Cardiac muscle cell (in vitro differentiated cells and primary cell): ENCODE measurements around the gene INTS12. TPM values are rescaled to one million over a fixed set of nuclear protein-coding genes. Genes with fewer than 3 reads are reported as not detected.
A peak's percentile ranks its signal among the peaks of the same experiment; 100 is the strongest.

Source experiments
- DNase-seq, 2 donors: peaks; one replicate each; pipeline versions ENCODE4 v3.0.0 to v3.0.0-alpha.2; 2010 to 2017; ENCODE audit warnings: low read depth in 1 of 2, low spot score in 1 of 2
- H3K27ac ChIP-seq: fragments of 200-600 bp; sonication (generic); 2 replicates; pipeline ENCODE4 v1.5.1; 2016
- H3K27me3 ChIP-seq: fragments of 200-600 bp; sonication (generic); 2 replicates; pipeline ENCODE4 v1.6.0; 2016; ENCODE audit warnings: control low read depth
- H3K36me3 ChIP-seq: fragments of 200-600 bp; sonication (generic); 2 replicates; pipeline ENCODE4 v1.5.1; 2016; ENCODE audit warnings: control low read depth
- H3K4me1 ChIP-seq: fragments of 200-600 bp; sonication (generic); 2 replicates; pipeline ENCODE4 v1.8.1; 2017; ENCODE audit warnings: low read depth, mild to moderate bottlenecking, mixed run types
- H3K4me3 ChIP-seq: fragments of 200-600 bp; sonication (generic); 2 replicates; pipeline ENCODE4 v1.5.1; 2016; ENCODE audit warnings: mild to moderate bottlenecking
- H3K9me3 ChIP-seq: fragments of 200-600 bp; sonication (generic); 2 replicates; pipeline ENCODE4 v1.5.1; 2017; ENCODE audit warnings: low read depth, mild to moderate bottlenecking, control low read depth
- polyA plus RNA-seq: library from polyadenylated mRNA; unstranded; fragments of >200 nt; fragmentation: Nextera tagmentation; extraction: Ambion mirVana; gene quantifications from 2 replicates; pipeline ENCODE4 v1.2.1, GENCODE V29; 2016
- total RNA-seq: library from RNA; depleted of rRNA; stranded (reverse); fragments of >200 nt; gene quantifications from 2 replicates; pipeline ENCODE4 v1.2.3, GENCODE V29; 2016
- TF ChIP-seq, protein P1 (sequence below): IDR thresholded peaks from 2 replicates; pipeline ENCODE4 v1.5.1; 2012; ENCODE audit warnings: low read depth, mild to moderate bottlenecking, low read length

Gene INTS12, protein sequence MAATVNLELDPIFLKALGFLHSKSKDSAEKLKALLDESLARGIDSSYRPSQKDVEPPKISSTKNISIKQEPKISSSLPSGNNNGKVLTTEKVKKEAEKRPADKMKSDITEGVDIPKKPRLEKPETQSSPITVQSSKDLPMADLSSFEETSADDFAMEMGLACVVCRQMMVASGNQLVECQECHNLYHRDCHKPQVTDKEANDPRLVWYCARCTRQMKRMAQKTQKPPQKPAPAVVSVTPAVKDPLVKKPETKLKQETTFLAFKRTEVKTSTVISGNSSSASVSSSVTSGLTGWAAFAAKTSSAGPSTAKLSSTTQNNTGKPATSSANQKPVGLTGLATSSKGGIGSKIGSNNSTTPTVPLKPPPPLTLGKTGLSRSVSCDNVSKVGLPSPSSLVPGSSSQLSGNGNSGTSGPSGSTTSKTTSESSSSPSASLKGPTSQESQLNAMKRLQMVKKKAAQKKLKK
- total RNA-seq = 17.6 and 21.8 TPM in 2 replicates
- polyA plus RNA-seq = 32.2 and 34.8 TPM in 2 replicates

DNA sequence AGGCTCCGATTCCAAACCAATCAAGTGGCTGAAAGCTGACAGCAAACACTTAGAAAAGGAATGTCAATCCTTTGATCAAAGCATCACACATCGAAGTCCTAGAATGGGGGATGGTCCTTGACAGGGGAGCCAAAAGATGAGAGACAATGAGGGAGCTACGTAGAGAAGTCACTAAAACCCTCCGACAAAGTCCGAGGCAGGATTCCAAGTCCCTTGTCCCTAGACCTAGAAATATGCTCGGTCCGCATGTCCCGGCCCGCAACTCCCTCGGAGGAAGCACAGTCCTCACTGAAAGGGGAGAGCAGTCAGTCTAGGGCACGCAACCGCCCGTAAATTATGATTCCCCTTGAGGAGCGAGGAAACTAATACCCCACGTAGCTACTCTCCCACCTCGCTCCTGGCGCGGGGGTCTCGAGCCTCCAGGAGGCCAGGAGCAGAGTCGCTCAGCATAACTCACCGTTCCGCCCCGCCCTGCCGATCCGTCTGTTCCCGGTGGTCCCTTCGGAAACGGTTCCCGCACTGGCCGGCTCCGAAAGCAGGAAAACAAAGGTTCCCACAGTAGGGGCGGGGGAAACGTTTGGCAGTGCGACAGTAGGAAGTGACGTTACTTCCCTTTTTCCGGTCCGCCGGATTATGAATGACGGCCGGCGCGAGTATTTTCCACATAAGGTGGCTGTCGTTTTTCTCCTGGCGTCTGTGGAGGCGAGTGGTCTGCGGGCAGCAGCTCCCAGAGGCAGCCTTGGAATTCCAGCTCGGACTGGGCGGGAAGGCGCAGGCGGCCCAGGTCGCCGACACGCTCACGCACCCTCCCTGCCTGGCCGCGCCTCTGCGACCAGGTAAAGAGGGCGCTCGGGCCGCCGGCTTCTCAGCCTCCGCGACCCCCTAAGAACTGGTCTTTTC, at the start of gene INTS12, which contains the start of gene GSTCD:
INTS12 (minus strand) TSS at position 509 of the 900 bp plus-strand sequence. CDS start 8,684 bp downstream, outside the sequence.
GSTCD (plus strand) TSS at position 604 of the 900 bp plus-strand sequence. CDS start 8,830 bp downstream, outside the sequence.
- peak within 1 kb of the TSS; percentile 94 for H3K27ac ChIP-seq
- peak within 1 kb of the TSS; percentile 89 for H3K4me3 ChIP-seq
- H3K9me3 ChIP-seq = no peaks in the 10 kb centered on the region
- TF ChIP-seq, protein P1, sequence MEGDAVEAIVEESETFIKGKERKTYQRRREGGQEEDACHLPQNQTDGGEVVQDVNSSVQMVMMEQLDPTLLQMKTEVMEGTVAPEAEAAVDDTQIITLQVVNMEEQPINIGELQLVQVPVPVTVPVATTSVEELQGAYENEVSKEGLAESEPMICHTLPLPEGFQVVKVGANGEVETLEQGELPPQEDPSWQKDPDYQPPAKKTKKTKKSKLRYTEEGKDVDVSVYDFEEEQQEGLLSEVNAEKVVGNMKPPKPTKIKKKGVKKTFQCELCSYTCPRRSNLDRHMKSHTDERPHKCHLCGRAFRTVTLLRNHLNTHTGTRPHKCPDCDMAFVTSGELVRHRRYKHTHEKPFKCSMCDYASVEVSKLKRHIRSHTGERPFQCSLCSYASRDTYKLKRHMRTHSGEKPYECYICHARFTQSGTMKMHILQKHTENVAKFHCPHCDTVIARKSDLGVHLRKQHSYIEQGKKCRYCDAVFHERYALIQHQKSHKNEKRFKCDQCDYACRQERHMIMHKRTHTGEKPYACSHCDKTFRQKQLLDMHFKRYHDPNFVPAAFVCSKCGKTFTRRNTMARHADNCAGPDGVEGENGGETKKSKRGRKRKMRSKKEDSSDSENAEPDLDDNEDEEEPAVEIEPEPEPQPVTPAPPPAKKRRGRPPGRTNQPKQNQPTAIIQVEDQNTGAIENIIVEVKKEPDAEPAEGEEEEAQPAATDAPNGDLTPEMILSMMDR = no peak
- H3K27me3 ChIP-seq = no peaks in the 10 kb centered on the region
- peak; percentile 96 for DNase-seq
- H3K4me1 ChIP-seq = peaks cover 11% of the 10 kb centered on the region
- H3K36me3 ChIP-seq = no peaks in the 10 kb centered on the region

DNA sequence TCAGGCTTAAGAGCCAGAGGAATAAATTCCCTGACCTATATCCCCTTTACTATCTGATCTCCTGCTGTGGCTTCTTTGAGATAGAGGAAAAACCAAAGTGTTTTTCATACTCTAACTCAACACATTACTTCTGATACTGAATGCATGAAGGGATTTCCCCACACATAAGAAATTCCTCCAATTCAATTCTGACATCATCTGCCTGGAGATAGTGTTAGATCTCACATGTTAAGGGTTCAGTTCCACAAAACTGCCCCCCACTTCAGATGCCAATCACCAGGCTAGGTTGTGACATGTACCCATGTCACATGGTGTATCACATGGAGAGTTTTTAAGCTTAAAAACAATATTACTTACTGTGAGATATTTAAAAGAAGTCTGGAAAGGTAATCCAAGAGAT, 46.9 kb upstream of the INTS12 start:
- TF ChIP-seq, protein P1 = no peak
- H3K27me3 ChIP-seq = no peaks in the 10 kb centered on the region
- H3K27ac ChIP-seq = no peak overlapping the region
- H3K36me3 ChIP-seq = no peaks in the 10 kb centered on the region
- DNase-seq = no peak
- peaks cover 7% of the 10 kb centered on the region for H3K4me1 ChIP-seq
- no peaks in the 10 kb centered on the region for H3K9me3 ChIP-seq
- no peak overlapping the region for H3K4me3 ChIP-seq

DNA sequence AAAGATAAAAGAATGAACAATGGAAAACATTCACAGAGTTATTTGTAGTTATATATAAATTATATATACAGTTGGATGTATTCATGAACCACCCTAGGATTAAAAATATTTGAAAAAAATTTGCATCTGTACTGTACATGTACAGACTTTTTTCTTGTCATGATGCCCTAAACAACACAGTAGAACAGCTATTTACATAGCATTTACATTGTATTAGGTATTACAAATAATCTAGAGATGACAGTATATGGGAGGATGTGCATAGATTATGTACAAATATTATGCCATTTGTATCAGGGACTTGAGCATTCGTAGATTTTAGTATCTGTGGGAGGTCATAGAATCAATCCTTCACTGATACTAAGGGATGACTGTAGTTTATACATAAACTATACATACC, 44.9 kb upstream of the INTS12 start:
- H3K36me3 ChIP-seq = no peaks in the 10 kb centered on the region
- H3K9me3 ChIP-seq = no peaks in the 10 kb centered on the region
- H3K27me3 ChIP-seq = no peaks in the 10 kb centered on the region
- TF ChIP-seq, protein P1 = no peak
- DNase-seq = no peak
- H3K4me3 ChIP-seq = no peak overlapping the region
- H3K27ac ChIP-seq = no peak overlapping the region
- peaks cover 7% of the 10 kb centered on the region for H3K4me1 ChIP-seq

DNA sequence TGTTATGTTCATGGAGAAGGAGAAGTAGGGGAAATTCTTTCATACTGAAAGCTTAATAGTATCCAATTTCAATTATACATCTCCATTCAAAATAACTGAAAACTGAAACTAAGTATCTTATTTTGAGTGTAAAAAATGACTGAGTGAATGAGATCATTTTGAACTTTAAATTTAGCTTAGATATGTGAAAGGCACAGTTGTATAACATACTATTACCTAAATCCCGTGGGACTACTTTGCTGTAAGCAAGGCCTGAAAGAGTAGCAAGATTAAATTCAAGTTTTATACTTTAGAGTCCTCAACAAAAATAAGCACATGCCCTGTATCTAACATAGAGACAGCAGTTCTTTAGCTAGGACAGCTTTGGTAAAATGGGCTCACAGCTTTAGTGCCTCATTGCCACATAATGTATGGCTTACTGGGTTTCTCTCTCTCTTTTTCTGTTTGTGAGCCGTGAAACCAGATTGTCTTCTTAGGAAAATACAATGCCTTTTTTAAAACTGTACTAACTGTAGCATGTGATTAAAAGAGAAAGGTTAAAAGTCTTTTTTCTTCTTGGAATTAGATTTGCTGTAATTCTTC, 43.3 kb upstream of the INTS12 start:
- DNase-seq = no peak
- Histone ChIP-seq H3K4me1 (peaks cover 7% of the 10 kb centered on the region), H3K27me3 (no peaks in the 10 kb centered on the region), H3K36me3 (no peaks in the 10 kb centered on the region), H3K4me3 (no peak overlapping the region), H3K9me3 (no peaks in the 10 kb centered on the region), H3K27ac (no peak overlapping the region)
- TF ChIP-seq, protein P1 = no peak

DNA sequence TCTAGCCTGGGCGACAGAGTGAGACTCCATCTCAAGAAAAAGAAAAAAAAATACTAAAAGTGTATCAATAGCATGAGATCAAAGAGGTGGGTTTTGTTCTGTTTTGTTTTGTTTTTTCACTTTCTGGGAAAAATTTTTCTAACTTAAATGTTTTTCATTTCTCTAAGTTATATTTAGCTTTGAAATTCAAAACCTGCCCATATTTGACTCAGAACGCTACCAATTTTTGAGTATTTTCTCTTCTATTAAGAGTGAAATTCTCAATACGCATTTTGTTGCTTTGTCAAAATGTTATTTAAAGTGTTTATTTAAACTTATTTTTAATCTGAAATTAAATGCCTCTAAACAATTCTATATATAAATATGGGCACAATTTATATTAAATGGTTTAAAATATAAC, 39.7 kb upstream of the INTS12 start:
- TF ChIP-seq, protein P1 = no peak
- DNase-seq = no peak
- Histone ChIP-seq H3K36me3 (no peaks in the 10 kb centered on the region), H3K4me3 (no peak overlapping the region), H3K27me3 (no peaks in the 10 kb centered on the region), H3K4me1 (peaks cover 7% of the 10 kb centered on the region), H3K9me3 (no peaks in the 10 kb centered on the region), H3K27ac (no peak overlapping the region)
